HG03432 (cell line): ENCODE data around the gene SLC38A10.

Source experiments
- ATAC-seq: cut with Tn5 transposase; IDR thresholded peaks from one replicate; pipeline ENCODE4 v1.9.1; 2021; ENCODE audit warnings: mild to moderate bottlenecking, moderate library complexity; ENCODE audit not compliant: unreplicated experiment

The SLC38A10 gene

DNA sequence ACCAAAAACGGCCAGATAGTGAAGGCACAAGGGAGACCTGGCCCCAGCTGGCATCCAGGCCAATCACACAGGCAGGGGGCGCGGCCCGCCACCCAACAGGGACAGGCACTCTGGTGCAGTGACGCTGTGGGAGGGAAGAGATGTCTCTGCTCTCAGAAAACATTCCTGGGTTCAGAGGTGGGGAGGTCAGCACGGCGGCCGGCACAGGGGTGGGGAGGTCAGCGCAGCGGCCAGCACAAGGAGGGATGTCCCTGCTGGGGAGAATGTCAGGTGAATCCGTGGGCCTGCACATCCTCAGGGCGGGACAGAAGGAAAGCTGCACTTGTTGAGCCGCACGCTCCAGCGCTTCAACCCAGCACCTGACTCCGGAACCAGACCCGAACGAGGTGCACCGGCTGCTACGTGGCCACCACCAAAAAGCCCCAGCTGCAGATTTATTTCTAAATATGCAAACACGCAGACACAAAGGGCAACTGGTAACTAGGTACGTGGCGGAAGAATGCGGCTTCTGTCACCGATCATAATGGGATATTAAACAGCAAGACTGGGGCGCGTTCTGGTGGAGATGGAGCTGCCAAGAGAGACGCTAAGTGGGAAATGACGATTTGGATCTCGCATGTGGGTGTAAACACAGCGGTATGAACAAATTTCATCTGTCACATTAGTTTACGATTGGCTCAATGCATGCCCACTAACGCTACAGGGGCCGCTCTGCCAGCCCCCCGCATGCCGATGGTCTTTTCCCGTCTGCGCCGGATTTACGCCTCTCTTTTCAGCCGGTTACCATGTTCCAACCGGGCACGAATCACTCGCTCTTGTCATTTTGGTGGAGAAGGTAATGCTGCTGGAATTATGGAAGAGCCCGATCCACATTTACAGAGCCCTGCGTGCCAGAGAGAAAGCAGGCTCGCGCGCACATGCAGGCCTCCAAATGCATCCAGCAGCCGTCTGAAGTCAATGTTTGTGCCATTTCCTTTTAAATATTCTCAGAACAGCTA, 15.5 kb downstream of the SLC38A10 start:
- ATAC-seq, result no peak

- no peak for ATAC-seq
Observed at GRCh38 chr17:81278831-81279230, 16.3 kb downstream of the SLC38A10 start.

GRCh38 chr17:81277946-81278693, 17.0 kb downstream of the SLC38A10 start:
- no peak for ATAC-seq

DNA sequence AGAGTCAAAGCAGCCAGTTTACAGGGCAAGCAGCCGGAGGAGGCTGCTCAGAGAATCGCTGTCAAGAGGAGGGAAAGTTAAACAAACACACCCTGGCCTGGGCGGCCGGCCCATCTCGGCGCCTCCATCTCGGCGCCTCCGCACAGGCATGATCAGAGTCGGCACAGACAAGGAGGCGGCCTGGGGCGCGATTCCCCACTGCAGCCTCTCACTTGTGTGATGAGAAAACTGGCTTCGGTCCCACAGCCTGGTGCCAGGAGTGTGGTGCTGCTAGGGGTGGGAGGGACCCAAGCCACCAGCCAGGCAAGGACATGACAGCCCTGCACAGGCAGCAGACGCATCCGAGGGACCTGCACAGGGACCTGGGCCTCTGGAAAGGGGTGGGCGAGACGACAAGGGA, 17.7 kb downstream of the SLC38A10 start:
- no peak for ATAC-seq

DNA sequence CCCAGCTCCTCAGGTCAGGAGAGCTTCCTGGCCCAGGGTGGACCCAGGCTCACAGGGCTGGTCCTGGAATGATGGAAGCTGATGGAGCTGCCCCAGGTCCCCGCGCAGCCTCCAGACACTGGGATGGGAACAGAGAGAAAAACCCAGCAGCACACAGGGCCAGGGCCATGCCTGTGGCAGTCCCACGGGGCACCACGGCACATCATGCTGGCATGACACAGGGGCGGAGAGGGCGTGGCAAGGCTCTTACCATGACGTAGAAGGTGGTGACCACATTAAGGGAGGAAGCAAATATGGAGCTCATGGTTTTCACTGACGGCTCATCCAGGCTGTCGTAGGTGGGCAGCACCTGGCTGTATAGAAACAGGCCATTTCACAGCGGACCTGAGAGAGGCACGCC, 18.3 kb downstream of the SLC38A10 start:
- ATAC-seq, result no peak

GRCh38 chr17:81274471-81274855, 20.6 kb downstream of the SLC38A10 start:
- no peak for ATAC-seq

- ATAC-seq, result no peak
Observed at GRCh38 chr17:81273698-81274470, 21.2 kb downstream of the SLC38A10 start.

- no peak for ATAC-seq
Observed at GRCh38 chr17:81272616-81273015, 22.5 kb downstream of the SLC38A10 start.

DNA sequence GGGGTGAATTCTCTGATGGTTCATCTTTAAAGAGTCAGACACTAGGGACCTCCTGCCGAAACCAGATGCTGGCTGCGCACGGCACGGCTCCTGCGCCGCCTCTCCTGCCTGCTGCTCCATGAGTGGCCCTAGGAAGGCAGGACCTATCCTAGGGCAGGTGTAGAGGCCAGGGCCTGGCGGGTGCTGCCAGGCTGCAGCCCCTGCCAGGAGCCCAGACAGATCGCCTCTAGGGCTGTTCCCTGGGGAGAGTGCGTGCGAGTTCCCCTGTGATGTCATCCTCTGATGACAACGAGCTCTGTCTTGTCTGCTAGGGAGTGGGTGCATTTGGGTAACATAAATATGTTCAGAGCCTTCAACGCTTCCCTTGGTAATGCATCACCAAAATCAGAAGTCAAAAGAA, 23.9 kb downstream of the SLC38A10 start:
- no peak for ATAC-seq

GRCh38 chr17:81270279-81270678, 24.8 kb downstream of the SLC38A10 start:
- no peak for ATAC-seq

DNA sequence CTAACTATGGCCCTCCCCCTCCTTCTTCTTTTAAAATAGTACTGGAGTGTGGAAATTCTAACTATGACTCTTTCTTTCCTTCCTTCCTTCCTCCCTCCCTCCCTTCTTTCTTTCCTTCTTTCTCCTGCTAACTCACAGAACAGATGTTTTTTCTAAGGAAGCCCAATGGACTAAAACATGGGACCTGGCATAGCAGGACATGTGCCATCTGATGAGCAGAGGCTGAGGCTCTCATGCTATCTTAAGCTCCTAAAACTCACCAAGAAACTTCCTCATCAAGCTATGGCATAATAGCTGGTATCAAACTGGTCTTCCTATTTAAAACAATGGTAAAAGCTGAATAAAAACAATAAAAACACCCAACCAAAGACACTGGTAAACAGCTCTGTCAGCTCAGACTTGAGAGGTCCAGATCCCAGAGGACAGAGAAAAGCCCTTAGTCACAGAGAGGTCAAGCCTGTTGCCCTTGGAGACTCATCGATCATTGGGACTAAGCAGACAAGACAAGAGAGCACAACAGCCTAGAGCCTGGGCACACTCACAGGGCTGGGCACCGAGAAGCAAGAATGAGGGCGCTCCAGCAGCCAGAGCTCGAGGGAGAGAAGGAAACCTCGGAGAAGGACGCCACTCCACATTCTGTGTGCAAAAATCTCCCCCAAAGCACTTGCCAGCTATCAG, 27.6 kb downstream of the SLC38A10 start:
- ATAC-seq, result no peak

GRCh38 chr17:81265576-81265975, 29.5 kb downstream of the SLC38A10 start:
- no peak for ATAC-seq

GRCh38 chr17:81264640-81265039, 30.5 kb downstream of the SLC38A10 start:
- ATAC-seq, result no peak

DNA sequence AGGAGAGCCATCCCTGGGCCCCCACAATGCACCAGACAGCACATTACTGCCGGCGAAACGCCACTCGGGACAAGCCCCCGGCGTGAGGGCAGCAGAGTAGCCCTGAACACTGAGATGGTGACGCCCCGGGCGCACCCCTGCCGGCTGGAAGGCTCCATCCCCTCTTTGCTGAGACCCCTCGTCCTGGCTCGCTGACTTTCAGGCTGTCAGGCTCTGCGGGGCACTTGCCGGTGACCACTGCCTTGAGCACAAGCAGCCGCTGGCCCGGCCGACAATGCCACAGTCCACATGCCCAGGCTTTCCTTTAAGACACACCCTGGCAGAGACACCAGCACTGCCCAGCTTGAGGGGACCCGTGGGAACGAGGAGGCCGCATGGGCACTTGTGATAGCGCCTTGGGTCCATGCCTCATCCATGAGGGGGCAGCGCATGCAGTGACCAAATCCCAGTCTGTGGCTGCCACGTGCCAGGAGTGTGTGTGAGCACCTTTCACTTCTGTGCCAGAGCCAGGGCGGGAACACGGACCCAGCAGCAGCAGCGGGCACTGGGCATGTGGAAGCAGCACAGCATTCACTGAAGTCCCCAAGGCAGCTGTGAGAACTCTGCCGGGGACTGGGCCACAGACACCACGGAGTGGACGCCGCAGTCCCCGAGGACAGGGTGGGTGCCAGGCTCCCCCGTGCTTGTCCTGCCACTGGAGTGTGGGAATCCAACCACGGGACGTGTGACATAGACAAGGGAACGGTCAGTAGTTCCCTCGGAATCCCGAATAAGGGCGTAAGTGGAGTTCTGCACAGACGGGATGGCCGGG, 31.5 kb downstream of the SLC38A10 start:
- ATAC-seq, result no peak

- ATAC-seq, result no peak
Observed at GRCh38 chr17:81261582-81262336, 33.3 kb downstream of the SLC38A10 start.

- ATAC-seq, result no peak
Observed at GRCh38 chr17:81261096-81261495, 34.0 kb downstream of the SLC38A10 start.

- ATAC-seq, result no peak
Observed at GRCh38 chr17:81260641-81261040, 34.5 kb downstream of the SLC38A10 start.

GRCh38 chr17:81260171-81260570, 34.9 kb downstream of the SLC38A10 start:
- ATAC-seq, result no peak

DNA sequence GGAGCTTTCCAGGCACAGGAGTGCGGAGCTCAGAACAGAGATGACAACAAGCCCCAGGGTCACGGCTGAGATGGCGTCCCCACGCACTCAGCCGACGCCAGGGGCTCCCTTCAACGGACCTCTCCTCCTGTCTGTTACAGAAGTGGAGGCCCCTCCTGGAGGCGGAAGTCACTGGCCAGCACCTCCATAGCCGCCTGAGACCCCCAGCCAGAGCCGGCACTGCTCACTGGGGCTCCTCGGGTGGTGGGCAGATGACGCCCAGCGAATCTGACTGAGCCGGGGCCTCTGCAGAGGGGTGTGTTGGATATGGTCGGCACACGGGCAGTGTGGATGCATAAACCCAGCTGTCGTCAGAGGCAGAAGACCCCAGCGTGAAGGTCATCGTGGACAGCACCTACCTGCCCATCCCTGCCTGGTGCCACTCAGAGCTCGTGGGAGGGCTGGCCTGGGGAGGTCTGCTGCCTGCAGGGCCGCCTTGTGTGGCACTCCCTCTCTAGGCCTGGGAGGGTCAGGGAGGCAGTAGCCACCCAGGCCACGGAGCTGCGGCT, 36.0 kb downstream of the SLC38A10 start:
- no peak for ATAC-seq
